ENCODE measurements around the gene MAP1B.

Gene MAP1B

GRCh38 chr5:72246954-72247442 is 139.7 kb downstream of the MAP1B start:
- no peaks in the 10 kb centered on the region for H3K4me1 ChIP-seq (ENCODE audit: control insufficient read depth, insufficient read depth, low read length, poor library complexity, severe bottlenecking)
- H3K4me3 ChIP-seq (ENCODE audit: insufficient read depth, low read depth, low read length, poor library complexity, severe bottlenecking): no peak overlapping the region
- no peaks in the 10 kb centered on the region for H3K9me3 ChIP-seq (ENCODE audit: control insufficient read depth, low read length)

DNA sequence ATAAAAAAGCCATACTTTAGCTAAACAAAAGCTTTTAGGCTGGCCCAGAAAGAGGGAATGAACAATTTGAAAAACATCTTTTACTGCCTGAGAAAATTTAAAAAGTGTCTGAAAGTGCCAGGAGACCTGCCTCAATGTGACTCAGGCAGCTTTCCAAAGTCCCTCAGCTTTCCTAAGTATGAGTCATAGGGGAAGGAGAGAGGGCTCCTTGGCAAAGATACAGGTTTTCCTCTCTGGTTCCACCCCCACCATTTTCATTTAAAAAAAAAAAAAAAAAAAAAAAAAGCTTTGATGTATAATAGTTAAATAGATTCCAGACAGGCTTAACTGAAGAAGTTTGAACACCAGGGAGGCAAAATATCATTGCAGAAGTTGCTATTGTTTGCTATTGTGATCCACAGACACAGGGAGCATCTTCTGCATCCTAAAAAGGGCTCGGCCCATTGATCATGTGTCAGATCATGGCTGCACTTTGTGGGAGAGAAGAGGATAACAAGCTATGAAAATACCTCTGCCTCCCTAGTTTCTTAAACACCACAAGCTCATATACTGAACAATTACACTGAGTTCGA is 141.2 kb downstream of the MAP1B start:
- no peak for DNase-seq
- Histone ChIP-seq H3K27ac (ENCODE audit: insufficient read depth, low read length, poor library complexity, severe bottlenecking) (no peak overlapping the region), H3K4me3 (ENCODE audit: insufficient read depth, low read depth, low read length, poor library complexity, severe bottlenecking) (no peak overlapping the region), H3K27me3 (replicated peaks; ENCODE audit: control insufficient read depth, insufficient read depth, low read length, poor library complexity, severe bottlenecking) (no peaks in the 10 kb centered on the region), H3K4me1 (ENCODE audit: control insufficient read depth, insufficient read depth, low read length, poor library complexity, severe bottlenecking) (no peaks in the 10 kb centered on the region), H3K36me3 (ENCODE audit: control insufficient read depth, insufficient read depth, low read length) (peaks cover 5% of the 10 kb centered on the region), H3K9me3 (ENCODE audit: control insufficient read depth, low read length) (no peaks in the 10 kb centered on the region)

More at GRCh38 chr5:72246954-72247442, 139.7 kb downstream of the MAP1B start:
- Histone ChIP-seq H3K27ac (ENCODE audit: insufficient read depth, low read length, poor library complexity, severe bottlenecking) (no peak overlapping the region), H3K36me3 (ENCODE audit: control insufficient read depth, insufficient read depth, low read length) (no peaks in the 10 kb centered on the region), H3K27me3 (replicated peaks; ENCODE audit: control insufficient read depth, insufficient read depth, low read length, poor library complexity, severe bottlenecking) (no peaks in the 10 kb centered on the region)
- no peak for DNase-seq

DNA sequence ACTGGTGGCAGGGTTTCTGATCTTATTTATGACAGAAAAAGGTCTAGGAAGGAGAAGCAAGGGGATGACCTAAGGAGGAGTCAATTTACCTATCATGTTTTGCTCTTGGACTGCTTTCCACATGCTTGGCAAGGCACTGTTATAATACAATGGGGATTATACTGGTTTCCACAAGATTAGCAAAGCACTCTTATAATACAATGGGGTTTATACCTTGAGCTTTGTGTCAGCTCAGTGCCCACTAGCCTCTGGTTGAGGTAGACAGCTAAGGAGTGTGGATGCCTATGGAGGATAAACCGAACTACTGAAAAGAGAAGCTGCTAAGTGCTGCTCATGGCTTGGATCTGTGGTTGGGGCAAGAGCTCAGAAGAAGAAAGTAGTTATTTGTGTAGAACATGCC is 144.1 kb downstream of the MAP1B start:
- H3K27ac ChIP-seq (ENCODE audit: insufficient read depth, low read length, poor library complexity, severe bottlenecking): no peak overlapping the region
- H3K27me3 ChIP-seq (replicated peaks; ENCODE audit: control insufficient read depth, insufficient read depth, low read length, poor library complexity, severe bottlenecking): no peaks in the 10 kb centered on the region
- peaks cover 5% of the 10 kb centered on the region for H3K36me3 ChIP-seq (ENCODE audit: control insufficient read depth, insufficient read depth, low read length)
- H3K4me3 ChIP-seq (ENCODE audit: insufficient read depth, low read depth, low read length, poor library complexity, severe bottlenecking): no peak overlapping the region
- H3K9me3 ChIP-seq (ENCODE audit: control insufficient read depth, low read length): no peaks in the 10 kb centered on the region
- no peaks in the 10 kb centered on the region for H3K4me1 ChIP-seq (ENCODE audit: control insufficient read depth, insufficient read depth, low read length, poor library complexity, severe bottlenecking)
- no peak for DNase-seq

GRCh38 chr5:72252008-72252407 is 144.7 kb downstream of the MAP1B start:
- DNase-seq: no peak
- Histone ChIP-seq H3K9me3 (ENCODE audit: control insufficient read depth, low read length) (no peaks in the 10 kb centered on the region), H3K4me3 (ENCODE audit: insufficient read depth, low read depth, low read length, poor library complexity, severe bottlenecking) (no peak overlapping the region), H3K4me1 (ENCODE audit: control insufficient read depth, insufficient read depth, low read length, poor library complexity, severe bottlenecking) (no peaks in the 10 kb centered on the region), H3K27me3 (replicated peaks; ENCODE audit: control insufficient read depth, insufficient read depth, low read length, poor library complexity, severe bottlenecking) (no peaks in the 10 kb centered on the region), H3K27ac (ENCODE audit: insufficient read depth, low read length, poor library complexity, severe bottlenecking) (no peak overlapping the region), H3K36me3 (ENCODE audit: control insufficient read depth, insufficient read depth, low read length) (peaks cover 5% of the 10 kb centered on the region)

DNA sequence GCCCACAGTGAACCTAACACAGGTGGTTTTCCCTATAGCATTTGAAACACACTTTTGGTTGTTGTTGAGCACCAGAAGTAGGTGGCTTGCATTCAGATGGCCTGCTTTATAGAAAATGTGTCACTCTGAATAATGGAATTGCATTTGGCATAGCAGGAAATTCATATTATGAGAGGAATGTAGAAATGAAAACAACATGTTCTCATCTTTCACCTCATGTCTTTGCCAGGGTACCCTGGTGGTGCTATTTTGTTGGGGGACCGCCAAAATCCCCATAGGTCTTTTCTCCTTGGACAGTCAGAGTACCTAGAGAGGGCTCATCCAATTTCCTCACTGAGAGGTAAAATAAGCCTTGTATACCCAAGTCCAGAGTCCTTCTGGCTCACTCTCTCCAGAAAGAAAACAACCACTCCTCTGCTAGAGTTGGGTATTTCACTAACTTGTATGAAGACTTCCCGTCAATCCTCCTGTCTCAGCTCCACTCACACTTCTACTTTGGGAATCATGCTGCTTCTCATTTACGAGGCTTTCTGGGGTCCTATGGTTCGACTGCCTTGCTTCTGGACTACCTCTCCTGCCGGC is 145.4 kb downstream of the MAP1B start:
- Histone ChIP-seq H3K4me1 (ENCODE audit: control insufficient read depth, insufficient read depth, low read length, poor library complexity, severe bottlenecking) (no peaks in the 10 kb centered on the region), H3K9me3 (ENCODE audit: control insufficient read depth, low read length) (no peaks in the 10 kb centered on the region), H3K27ac (ENCODE audit: insufficient read depth, low read length, poor library complexity, severe bottlenecking) (no peak overlapping the region), H3K36me3 (ENCODE audit: control insufficient read depth, insufficient read depth, low read length) (peaks cover 5% of the 10 kb centered on the region), H3K4me3 (ENCODE audit: insufficient read depth, low read depth, low read length, poor library complexity, severe bottlenecking) (no peak overlapping the region), H3K27me3 (replicated peaks; ENCODE audit: control insufficient read depth, insufficient read depth, low read length, poor library complexity, severe bottlenecking) (no peaks in the 10 kb centered on the region)
- DNase-seq: no peak

DNA sequence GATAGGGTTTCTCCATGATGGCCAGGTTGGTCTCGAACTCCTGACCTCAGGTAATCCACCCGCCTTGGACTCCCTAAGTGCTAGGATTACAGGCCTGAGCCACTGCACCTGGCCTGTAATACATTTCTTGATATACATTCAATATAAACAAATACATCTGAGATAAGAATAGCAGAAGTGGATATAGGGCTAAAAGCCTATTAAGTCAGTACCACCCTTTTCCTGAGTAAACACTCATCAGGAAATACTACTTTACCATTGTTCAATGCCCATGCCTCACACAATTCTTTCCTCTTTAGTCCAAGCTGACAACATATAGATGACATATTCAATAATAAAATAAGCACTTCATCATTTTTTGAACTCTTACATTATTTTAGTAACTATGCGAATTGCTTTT is 148.0 kb downstream of the MAP1B start:
- Histone ChIP-seq H3K9me3 (ENCODE audit: control insufficient read depth, low read length) (no peaks in the 10 kb centered on the region), H3K27me3 (replicated peaks; ENCODE audit: control insufficient read depth, insufficient read depth, low read length, poor library complexity, severe bottlenecking) (no peaks in the 10 kb centered on the region), H3K36me3 (ENCODE audit: control insufficient read depth, insufficient read depth, low read length) (peaks cover 5% of the 10 kb centered on the region), H3K4me1 (ENCODE audit: control insufficient read depth, insufficient read depth, low read length, poor library complexity, severe bottlenecking) (no peaks in the 10 kb centered on the region), H3K4me3 (ENCODE audit: insufficient read depth, low read depth, low read length, poor library complexity, severe bottlenecking) (no peak overlapping the region), H3K27ac (ENCODE audit: insufficient read depth, low read length, poor library complexity, severe bottlenecking) (no peak overlapping the region)
- DNase-seq: no peak

DNA sequence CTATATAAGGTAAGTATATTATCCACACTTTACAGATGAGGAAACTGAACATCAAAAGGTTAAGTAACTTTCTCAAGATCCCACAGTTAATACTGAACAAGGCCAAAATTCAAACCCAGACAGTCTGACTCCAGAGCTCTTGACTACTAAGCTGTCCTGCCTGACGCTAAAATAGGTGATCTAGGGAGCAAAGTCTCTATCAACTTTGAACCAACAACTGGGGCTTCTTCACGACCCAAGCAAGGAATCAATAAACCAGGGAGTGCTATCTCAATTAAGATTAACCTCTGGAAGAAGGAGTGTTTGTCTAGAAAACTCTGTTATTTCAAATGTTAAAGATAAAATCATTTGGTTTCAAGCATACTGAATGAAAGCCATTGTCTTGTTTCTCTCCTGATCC is 148.4 kb downstream of the MAP1B start:
- no peak for DNase-seq
- peaks cover 5% of the 10 kb centered on the region for H3K36me3 ChIP-seq (ENCODE audit: control insufficient read depth, insufficient read depth, low read length)
- no peaks in the 10 kb centered on the region for H3K9me3 ChIP-seq (ENCODE audit: control insufficient read depth, low read length)
- H3K27ac ChIP-seq (ENCODE audit: insufficient read depth, low read length, poor library complexity, severe bottlenecking): no peak overlapping the region
- H3K27me3 ChIP-seq (replicated peaks; ENCODE audit: control insufficient read depth, insufficient read depth, low read length, poor library complexity, severe bottlenecking): no peaks in the 10 kb centered on the region
- no peak overlapping the region for H3K4me3 ChIP-seq (ENCODE audit: insufficient read depth, low read depth, low read length, poor library complexity, severe bottlenecking)
- H3K4me1 ChIP-seq (ENCODE audit: control insufficient read depth, insufficient read depth, low read length, poor library complexity, severe bottlenecking): no peaks in the 10 kb centered on the region

GRCh38 chr5:72256536-72256935 is 149.3 kb downstream of the MAP1B start:
- Histone ChIP-seq H3K36me3 (ENCODE audit: control insufficient read depth, insufficient read depth, low read length) (peaks cover 5% of the 10 kb centered on the region), H3K27ac (ENCODE audit: insufficient read depth, low read length, poor library complexity, severe bottlenecking) (no peak overlapping the region), H3K4me1 (ENCODE audit: control insufficient read depth, insufficient read depth, low read length, poor library complexity, severe bottlenecking) (no peaks in the 10 kb centered on the region), H3K27me3 (replicated peaks; ENCODE audit: control insufficient read depth, insufficient read depth, low read length, poor library complexity, severe bottlenecking) (no peaks in the 10 kb centered on the region), H3K9me3 (ENCODE audit: control insufficient read depth, low read length) (no peaks in the 10 kb centered on the region), H3K4me3 (ENCODE audit: insufficient read depth, low read depth, low read length, poor library complexity, severe bottlenecking) (no peak overlapping the region)
- no peak for DNase-seq

Measured in effector memory CD4-positive, alpha-beta T cell (primary cell).